Measurements from ENCODE around the gene FBXO24.

Gene FBXO24

GRCh38 chr7:100640517-100641440, 54.7 kb downstream of the FBXO24 start:
- H3K9me3 ChIP-seq: no peaks in the 10 kb centered on the region
- no peak for DNase-seq
- no peak overlapping the region for H3K4me3 ChIP-seq (ENCODE audit: low read depth, low read length)
- H3K36me3 ChIP-seq: no peaks in the 10 kb centered on the region
- no peak for TF ChIP-seq CTCF (IDR thresholded peaks at IDR 0.05; ENCODE audit: low read depth, low read length)
- H3K27me3 ChIP-seq: no peaks in the 10 kb centered on the region
- H3K4me1 ChIP-seq: no peaks in the 10 kb centered on the region

- Histone ChIP-seq H3K4me1 (no peaks in the 10 kb centered on the region), H3K9me3 (no peaks in the 10 kb centered on the region), H3K36me3 (no peaks in the 10 kb centered on the region), H3K27me3 (no peaks in the 10 kb centered on the region), H3K4me3 (ENCODE audit: low read depth, low read length) (no peak within 1 kb of the TSS)
- no peak for TF ChIP-seq CTCF (IDR thresholded peaks at IDR 0.05; ENCODE audit: low read depth, low read length)
- DNase-seq: no peak
Measured at GRCh38 chr7:100641463-100641859, 55.3 kb downstream of the FBXO24 start, which contains the start of gene TFR2. Gene TFR2, minus strand, starts transcription at chr7:100641552. Its CDS starts 43 bp downstream, at chr7:100641509.

GRCh38 chr7:100641860-100642533, 55.9 kb downstream of the FBXO24 start:
- TF ChIP-seq CTCF (IDR thresholded peaks at IDR 0.05; ENCODE audit: low read depth, low read length): no peak
- Histone ChIP-seq H3K4me1 (no peaks in the 10 kb centered on the region), H3K9me3 (no peaks in the 10 kb centered on the region), H3K36me3 (no peaks in the 10 kb centered on the region), H3K4me3 (ENCODE audit: low read depth, low read length) (no peak overlapping the region), H3K27me3 (no peaks in the 10 kb centered on the region)
- DNase-seq: no peak

- no peak for TF ChIP-seq CTCF (IDR thresholded peaks at IDR 0.05; ENCODE audit: low read depth, low read length)
- H3K36me3 ChIP-seq: no peaks in the 10 kb centered on the region
- no peak overlapping the region for H3K4me3 ChIP-seq (ENCODE audit: low read depth, low read length)
- no peaks in the 10 kb centered on the region for H3K27me3 ChIP-seq
- DNase-seq: no peak
- H3K4me1 ChIP-seq: no peaks in the 10 kb centered on the region
- no peaks in the 10 kb centered on the region for H3K9me3 ChIP-seq
Measured at GRCh38 chr7:100642534-100642907, 56.4 kb downstream of the FBXO24 start.

GRCh38 chr7:100649826-100650565, 63.9 kb downstream of the FBXO24 start:
- no peaks in the 10 kb centered on the region for H3K4me1 ChIP-seq
- no peaks in the 10 kb centered on the region for H3K36me3 ChIP-seq
- H3K9me3 ChIP-seq: no peaks in the 10 kb centered on the region
- H3K4me3 ChIP-seq (ENCODE audit: low read depth, low read length): no peak overlapping the region
- DNase-seq: no peak
- TF ChIP-seq CTCF (IDR thresholded peaks at IDR 0.05; ENCODE audit: low read depth, low read length): no peak
- H3K27me3 ChIP-seq: no peaks in the 10 kb centered on the region
